K562 (cell line): Measurements from ENCODE around the gene PCNX2. TPM values are rescaled to one million over a fixed set of nuclear protein-coding genes. Genes with fewer than 3 reads are reported as not detected.

Source experiments
- ATAC-seq: fragments of 200-7000 bp; cut with Tn5 transposase; 3 replicates; pipeline ENCODE4 v1.9.1; 2020; ENCODE audit warnings: moderate library complexity
- BruUV-seq: library from RNA; stranded (reverse); fragments of 400-500 nt; replicated peaks from 2 replicates; lab custom pipeline; 2021; lab: Mats Ljungman, UMichigan
- CTCF ChIA-PET: fragments of 300-600 bp; formaldehyde crosslinking; extraction: SDS; loops from one replicate; lab custom pipeline; 2021; ENCODE audit warnings: low intra/inter-chr PET ratio; lab: Yijun Ruan, JAX
- POLR2A ChIA-PET: fragments of 300-600, 350-650 bp; sonication (Branson Sonifier 250); formaldehyde crosslinking; extraction: SDS; loops from one replicate; lab custom pipeline; 2021; ENCODE audit warnings: antibody characterized with exemption, inconsistent platforms; lab: Yijun Ruan, JAX
- DNase-seq, 4 experiments: peaks; one replicate each; pipeline versions ENCODE4 v3.0.0 to v3.0.0-alpha.2; 2011 to 2018; ENCODE audit warnings: low spot score in 3 of 4, mixed read lengths in 3 of 4; ENCODE audit errors: extremely low read depth in 1 of 4
- FAIRE-seq: peaks from 2 replicates; lab custom pipeline; 2011; peaks lifted over from hg19 to GRCh38; lab: Jason Lieb, UNC
- H2AFZ ChIP-seq: 2 replicates; pipeline ENCODE4 v1.6.0; 2011; ENCODE audit warnings: low read depth, low read length, control low read depth, inconsistent platforms
- H3K27ac ChIP-seq: fragments of 200-600 bp; 3 replicates; pipeline ENCODE4 v1.8.0; 2011; ENCODE audit warnings: low read depth, mild to moderate bottlenecking, control low read depth, inconsistent platforms, low read length, moderate library complexity, mixed read lengths; ENCODE audit errors: extremely low read depth
- H3K27me3 ChIP-seq, 2 experiments: fragments of 300-600 bp in 1 of 2; 2 replicates in 1 of 2; 3 replicates in 1 of 2; pipeline versions ENCODE4 v1.6.0 to v1.8.0; 2011; ENCODE audit warnings: inconsistent platforms in 2 of 2, low read length in 2 of 2, mild to moderate bottlenecking in 1 of 2, mixed read lengths in 1 of 2, moderate library complexity in 1 of 2; ENCODE audit not compliant: control insufficient read depth in 2 of 2, insufficient read depth in 2 of 2
- H3K36me3 ChIP-seq: fragments of 300-600 bp; 3 replicates; pipeline ENCODE4 v1.8.0; 2011; ENCODE audit warnings: mild to moderate bottlenecking, low read length, inconsistent platforms; ENCODE audit not compliant: control insufficient read depth, insufficient read depth
- H3K4me1 ChIP-seq, 2 experiments: fragments of 200-600 bp in 1 of 2; replicated peaks in 1 of 2; 2 replicates in 1 of 2; 3 replicates in 1 of 2; pipeline versions ENCODE4 v1.5.1 to v1.8.0; 2011; ENCODE audit warnings: inconsistent platforms in 2 of 2, low read length in 2 of 2, mild to moderate bottlenecking in 1 of 2, mixed read lengths in 1 of 2, moderate library complexity in 1 of 2; ENCODE audit not compliant: control insufficient read depth in 2 of 2, insufficient read depth in 2 of 2
- H3K4me2 ChIP-seq: 2 replicates; pipeline ENCODE4 v1.6.1; 2011; ENCODE audit warnings: low read length, control low read depth, inconsistent platforms, mixed read lengths; ENCODE audit not compliant: insufficient read depth
- H3K4me3 ChIP-seq: fragments of 200-600 bp; sonication (generic), shearing (Covaris generic); 2 replicates; pipeline ENCODE4 v1.5.1; 2016; ENCODE audit warnings: control low read depth, inconsistent platforms
- H3K79me2 ChIP-seq: fragments of 200-600 bp; 3 replicates; pipeline ENCODE4 v1.8.0; 2011; ENCODE audit warnings: low read length, inconsistent platforms; ENCODE audit not compliant: control insufficient read depth, insufficient read depth
- H3K9ac ChIP-seq, 2 experiments: 2 replicates each; pipeline versions ENCODE4 v1.6.0 to v1.6.1; 2011; ENCODE audit warnings: low read depth in 2 of 2, low read length in 2 of 2, control low read depth in 1 of 2, inconsistent platforms in 1 of 2, mild to moderate bottlenecking in 1 of 2, mixed read lengths in 1 of 2; ENCODE audit not compliant: insufficient read depth in 1 of 2
- H3K9me1 ChIP-seq: one replicate; pipeline ENCODE4 v1.6.0; 2011; ENCODE audit warnings: inconsistent platforms, mild to moderate bottlenecking, low read length, moderate library complexity; ENCODE audit not compliant: control insufficient read depth, insufficient read depth
- H3K9me3 ChIP-seq: replicated peaks from 2 replicates; pipeline ENCODE4 v1.5.1; 2011; ENCODE audit warnings: low read depth, low read length, inconsistent platforms; ENCODE audit not compliant: control insufficient read depth, insufficient read depth
- H4K20me1 ChIP-seq: replicated peaks from 2 replicates; pipeline ENCODE4 v1.6.1; 2011; ENCODE audit warnings: low read length, inconsistent platforms, mixed read lengths; ENCODE audit not compliant: control insufficient read depth, insufficient read depth
- ARID3B ChIP-seq: fragments of 250-450 bp; sonication (Bioruptor Pico); IDR thresholded peaks from 2 replicates; pipeline ENCODE4 v1.4.0; 2020; ENCODE audit warnings: borderline replicate concordance
- CHD1 ChIP-seq: fragments of 200-600 bp; sonication (generic); IDR thresholded peaks from one replicate; pipeline ENCODE4 v1.6.1; 2012; ENCODE audit warnings: mild to moderate bottlenecking, moderate library complexity, low read length, inconsistent platforms
- ELF2 ChIP-seq: fragments of 250-450 bp; sonication (Bioruptor Pico); IDR thresholded peaks from 2 replicates; pipeline ENCODE4 v1.5.0; 2021; ENCODE audit warnings: mild to moderate bottlenecking
- HBP1 ChIP-seq: fragments of 450-650 bp; formaldehyde crosslinking; IDR thresholded peaks from 2 replicates; pipeline ENCODE4 v1.4.0; 2022; ENCODE audit warnings: missing genetic modification characterization
- HDAC3 ChIP-seq: fragments of 450-650 bp; IDR thresholded peaks from 2 replicates; pipeline ENCODE4 v1.6.1; 2018; ENCODE audit warnings: borderline replicate concordance, mild to moderate bottlenecking, moderate library complexity; ENCODE audit not compliant: partially characterized antibody
- NONO ChIP-seq, 2 experiments: fragments of 200-400 bp in 1 of 2; fragments of 450-650 bp in 1 of 2; formaldehyde crosslinking in 1 of 2; IDR thresholded peaks; 2 replicates each; pipeline ENCODE4 v1.6.1; 2017; ENCODE audit warnings: low read depth in 2 of 2, mild to moderate bottlenecking in 2 of 2, moderate library complexity in 2 of 2, low read length in 1 of 2
- NR3C1 ChIP-seq: sonication (generic); formaldehyde crosslinking; IDR thresholded peaks from 2 replicates; pipeline ENCODE4 v1.8.1; 2022; ENCODE audit warnings: missing genetic modification reagents
- PRPF4 ChIP-seq: fragments of 200-400 bp; formaldehyde crosslinking; IDR thresholded peaks from one replicate; pipeline ENCODE4 v1.6.1; 2017; ENCODE audit warnings: low read length, low read depth, mild to moderate bottlenecking; ENCODE audit not compliant: insufficient read depth, poor library complexity, severe bottlenecking
- PTBP1 ChIP-seq: fragments of 200-400 bp; formaldehyde crosslinking; IDR thresholded peaks from 2 replicates; pipeline ENCODE4 v1.6.1; 2017; ENCODE audit warnings: low read depth, low read length
- SIN3B ChIP-seq: fragments of 450-650 bp; IDR thresholded peaks from 2 replicates; pipeline ENCODE4 v1.6.1; 2017; ENCODE audit warnings: low read depth, mild to moderate bottlenecking, moderate library complexity
- WGBS: fragments of 100-300 bp; shearing (Covaris generic); methylation state at CpG from one replicate; pipeline ENCODE4 v1.1.6; 2016; ENCODE audit warnings: low coverage, mixed read lengths; ENCODE audit not compliant: insufficient coverage; ENCODE audit errors: missing lambda C conversion rate; 5-methylcytosine and 5-hydroxymethylcytosine counted together
- in situ Hi-C: fragments of 300-500 bp; cut with MboI; formaldehyde crosslinking; loops from 4 replicates; pipeline ENCODE4 v1.15.0; 2018; ENCODE audit warnings: inconsistent platforms, mixed read lengths
- intact Hi-C: fragments of 100-400 bp; cut with micrococcal nuclease; formaldehyde crosslinking; loops from 2 replicates; pipeline ENCODE4 v1.14.2; 2022
- polyA plus RNA-seq, 8 experiments: library from polyadenylated mRNA; depleted of rRNA in 4 of 8; stranded (reverse) in 5 of 8; unstranded in 3 of 8; fragments of >200 nt; fragmentation: Nextera tagmentation in 2 of 8; fragmentation: Illumina TruSeq in 1 of 8; extraction: Ambion mirVana in 2 of 8; extraction: Trizol in 1 of 8; gene quantifications; 2 replicates each; pipeline versions ENCODE4 v1.2.1 to v1.2.3, GENCODE V29; 2011 to 2014; ENCODE audit warnings: inconsistent platforms in 1 of 8, missing spikeins in 1 of 8
- total RNA-seq, 7 experiments: library from RNA; depleted of rRNA in 6 of 7; stranded (reverse); fragments of >200 nt in 6 of 7; fragmentation: Illumina TruSeq in 2 of 7; extraction: Trizol in 2 of 7; gene quantifications; 2 replicates each; pipeline versions ENCODE4 v1.2.1 to v1.2.3, GENCODE V29; 2011 to 2021; ENCODE audit warnings: low replicate concordance in 1 of 7
- TF ChIP-seq, protein P1 (sequence below): fragments of 250-450 bp; sonication (Bioruptor Pico); IDR thresholded peaks from 2 replicates; pipeline ENCODE4 v1.4.0; 2020
- TF ChIP-seq, protein P2 (sequence below): fragments of 450-650 bp; formaldehyde crosslinking; IDR thresholded peaks from 2 replicates; pipeline ENCODE4 v1.4.0; 2022; ENCODE audit warnings: missing genetic modification characterization

Gene PCNX2
- total and polyA plus RNA-seq, 9 of the 15 experiments (the other 6 are each of a cell fraction or from before 2014, with no cell fraction given): 0.07 to 0.33 TPM; not detected in 7

- CTCF ChIA-PET: no interaction called here
- TF ChIP-seq ELF2 (CRISPR knock-in tag) (no peak), PRPF4 (no peak), HDAC3 (no peak), HBP1 (CRISPR knock-in tag) (no peak), NONO (IDR thresholded peaks at IDR 0.05; ENCODE audit: low read depth in 2 of 2, low read length in 1 of 2) (no peak), PTBP1 (no peak), SIN3B (no peak), ARID3B (no peak), NR3C1 (CRISPR knock-in tag) (no peak), CHD1 (no peak)
- TF ChIP-seq, protein P1, sequence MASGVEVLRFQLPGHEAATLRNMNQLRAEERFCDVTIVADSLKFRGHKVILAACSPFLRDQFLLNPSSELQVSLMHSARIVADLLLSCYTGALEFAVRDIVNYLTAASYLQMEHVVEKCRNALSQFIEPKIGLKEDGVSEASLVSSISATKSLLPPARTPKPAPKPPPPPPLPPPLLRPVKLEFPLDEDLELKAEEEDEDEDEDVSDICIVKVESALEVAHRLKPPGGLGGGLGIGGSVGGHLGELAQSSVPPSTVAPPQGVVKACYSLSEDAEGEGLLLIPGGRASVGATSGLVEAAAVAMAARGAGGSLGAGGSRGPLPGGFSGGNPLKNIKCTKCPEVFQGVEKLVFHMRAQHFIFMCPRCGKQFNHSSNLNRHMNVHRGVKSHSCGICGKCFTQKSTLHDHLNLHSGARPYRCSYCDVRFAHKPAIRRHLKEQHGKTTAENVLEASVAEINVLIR (CRISPR knock-in tag): no peak
- TF ChIP-seq, protein P2, sequence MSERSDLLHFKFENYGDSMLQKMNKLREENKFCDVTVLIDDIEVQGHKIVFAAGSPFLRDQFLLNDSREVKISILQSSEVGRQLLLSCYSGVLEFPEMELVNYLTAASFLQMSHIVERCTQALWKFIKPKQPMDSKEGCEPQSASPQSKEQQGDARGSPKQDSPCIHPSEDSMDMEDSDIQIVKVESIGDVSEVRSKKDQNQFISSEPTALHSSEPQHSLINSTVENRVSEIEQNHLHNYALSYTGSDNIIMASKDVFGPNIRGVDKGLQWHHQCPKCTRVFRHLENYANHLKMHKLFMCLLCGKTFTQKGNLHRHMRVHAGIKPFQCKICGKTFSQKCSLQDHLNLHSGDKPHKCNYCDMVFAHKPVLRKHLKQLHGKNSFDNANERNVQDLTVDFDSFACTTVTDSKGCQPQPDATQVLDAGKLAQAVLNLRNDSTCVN (CRISPR knock-in tag): no peak
- H2AFZ ChIP-seq: no peak overlapping the region
- H4K20me1 ChIP-seq: no peaks in the 10 kb centered on the region
- in situ Hi-C loops: no loop called here
- no peak overlapping the region for H3K9ac ChIP-seq
- no peaks in the 10 kb centered on the region for H3K9me1 ChIP-seq
- DNase-seq (no peak), ATAC-seq (no peak), FAIRE-seq (no peak)
- no peaks in the 10 kb centered on the region for H3K4me1 ChIP-seq
- H3K9me3 ChIP-seq: no peaks in the 10 kb centered on the region
- no peak overlapping the region for H3K4me3 ChIP-seq
- WGBS: 0% methylated on average over 2 of the region's 2 CpGs
- BruUV-seq: no TSS peak
- no peaks in the 10 kb centered on the region for H3K79me2 ChIP-seq
- intact Hi-C loops: no loop called here
- POLR2A ChIA-PET: no interaction called here
- H3K4me2 ChIP-seq: no peak overlapping the region
- H3K27me3 ChIP-seq: no peaks in the 10 kb centered on the region
- no peak overlapping the region for H3K27ac ChIP-seq
- no peaks in the 10 kb centered on the region for H3K36me3 ChIP-seq
These were observed 42.6 kb upstream of the PCNX2 start for GRCh38 chr1:233338102-233338501.
